IMR-90 (cell line): ENCODE measurements around the gene RAB8A. TPM values are rescaled to one million over a fixed set of nuclear protein-coding genes. Genes with fewer than 3 reads are reported as not detected.

Experiments used
- ATAC-seq: fragments of 200-7000 bp; cut with Tn5 transposase; 2 replicates; pipeline ENCODE4 v1.9.1; 2020; ENCODE audit warnings: low read depth, mild to moderate bottlenecking, moderate library complexity
- BruUV-seq: library from RNA; stranded (reverse); fragments of 400-500 nt; replicated peaks from 2 replicates; lab custom pipeline; 2021; lab: Mats Ljungman, UMichigan
- CTCF ChIA-PET: fragments of 300-600 bp; formaldehyde crosslinking; extraction: SDS; loops from one replicate; lab custom pipeline; 2021; ENCODE audit warnings: antibody characterized with exemption; lab: Yijun Ruan, JAX
- POLR2A ChIA-PET: fragments of 300-600 bp; sonication (Branson Sonifier 250); formaldehyde crosslinking; loops from one replicate; lab custom pipeline; 2022; ENCODE audit warnings: antibody characterized with exemption; ENCODE audit not compliant: unreplicated experiment; lab: Charles Lee
- DNase-seq: peaks from one replicate; pipeline ENCODE4 v3.0.0; 2013
- H2AFZ ChIP-seq: replicated peaks from 2 replicates; pipeline ENCODE3; 2013; ENCODE audit warnings: low read length, mild to moderate bottlenecking; ENCODE audit not compliant: poor library complexity
- H2AK5ac ChIP-seq: 2 replicates; pipeline ENCODE4 v1.6.1; 2013; ENCODE audit warnings: low read depth, low read length, inconsistent platforms
- H2AK9ac ChIP-seq: replicated peaks from 2 replicates; pipeline ENCODE3; 2013; ENCODE audit warnings: mild to moderate bottlenecking, low read depth, low read length, moderate library complexity; ENCODE audit not compliant: poor library complexity
- H2BK120ac ChIP-seq: 2 replicates; pipeline ENCODE4 v1.6.1; 2013; ENCODE audit warnings: low read depth, low read length, inconsistent platforms
- H2BK15ac ChIP-seq: 3 replicates; pipeline ENCODE4 v1.6.1; 2013; ENCODE audit warnings: low read depth, low read length, inconsistent platforms
- H2BK20ac ChIP-seq: 2 replicates; pipeline ENCODE4 v1.6.1; 2013; ENCODE audit warnings: low read depth, mild to moderate bottlenecking, inconsistent platforms, low read length, moderate library complexity
- H2BK5ac ChIP-seq: 2 replicates; pipeline ENCODE4 v1.6.1; 2013; ENCODE audit warnings: mild to moderate bottlenecking, low read depth, low read length, inconsistent platforms; ENCODE audit not compliant: poor library complexity, severe bottlenecking
- H3K14ac ChIP-seq: replicated peaks from 2 replicates; pipeline ENCODE4 v1.6.1; 2013; ENCODE audit warnings: low read depth, low read length, inconsistent platforms
- H3K18ac ChIP-seq: 2 replicates; pipeline ENCODE4 v1.6.1; 2013; ENCODE audit warnings: low read depth, low read length, control low read depth
- H3K23ac ChIP-seq: 2 replicates; pipeline ENCODE4 v1.6.1; 2013; ENCODE audit warnings: low read depth, low read length, inconsistent platforms
- H3K27ac ChIP-seq: 2 replicates; pipeline ENCODE4 v1.5.1; 2013; ENCODE audit warnings: mild to moderate bottlenecking, control low read depth, low read length; ENCODE audit not compliant: insufficient read depth
- H3K27me3 ChIP-seq: 2 replicates; pipeline ENCODE4 v1.6.1; 2013; ENCODE audit warnings: low read length; ENCODE audit not compliant: control insufficient read depth, insufficient read depth
- H3K36me3 ChIP-seq: 2 replicates; pipeline ENCODE4 v1.6.1; 2013; ENCODE audit warnings: low read length, mixed read lengths; ENCODE audit not compliant: control insufficient read depth, insufficient read depth
- H3K4ac ChIP-seq: 2 replicates; pipeline ENCODE4 v1.6.1; 2013; ENCODE audit warnings: low read depth, low read length, inconsistent platforms
- H3K4me1 ChIP-seq: 2 replicates; pipeline ENCODE4 v1.6.1; 2013; ENCODE audit warnings: low read length, mixed read lengths; ENCODE audit not compliant: control insufficient read depth, insufficient read depth
- H3K4me2 ChIP-seq: 2 replicates; pipeline ENCODE4 v1.6.1; 2013; ENCODE audit warnings: low read depth, mild to moderate bottlenecking, control low read depth, low read length, moderate library complexity
- H3K4me3 ChIP-seq: 2 replicates; pipeline ENCODE4 v1.5.1; 2013; ENCODE audit warnings: low read depth, mild to moderate bottlenecking, control low read depth, low read length, moderate library complexity; ENCODE audit not compliant: insufficient read depth
- H3K56ac ChIP-seq: 2 replicates; pipeline ENCODE4 v1.6.1; 2013; ENCODE audit warnings: low read length, inconsistent platforms; ENCODE audit not compliant: insufficient read depth; ENCODE audit errors: extremely low read depth
- H3K79me1 ChIP-seq, 2 experiments: 2 replicates each; pipeline ENCODE4 v1.6.1; 2013; ENCODE audit warnings: low read length in 2 of 2, inconsistent platforms in 1 of 2, low read depth in 1 of 2
- H3K9ac ChIP-seq: 2 replicates; pipeline ENCODE4 v1.6.1; 2013; ENCODE audit warnings: low read depth, low read length, control low read depth
- H3K9me1 ChIP-seq: 2 replicates; pipeline ENCODE4 v1.6.1; 2013; ENCODE audit warnings: low read length, inconsistent platforms; ENCODE audit not compliant: insufficient read depth
- H3K9me3 ChIP-seq: 2 replicates; pipeline ENCODE4 v1.6.1; 2013; ENCODE audit warnings: low read length; ENCODE audit not compliant: control insufficient read depth, insufficient read depth
- H4K20me1 ChIP-seq: 2 replicates; pipeline ENCODE4 v1.6.1; 2013; ENCODE audit warnings: low read length, inconsistent platforms; ENCODE audit not compliant: insufficient read depth
- H4K5ac ChIP-seq: 2 replicates; pipeline ENCODE4 v1.6.1; 2013; ENCODE audit warnings: mild to moderate bottlenecking, low read depth, low read length, control low read depth
- H4K8ac ChIP-seq, 2 experiments: 2 replicates each; pipeline ENCODE4 v1.6.1; 2013; ENCODE audit warnings: low read depth in 2 of 2, low read length in 2 of 2, control low read depth in 1 of 2, inconsistent platforms in 1 of 2
- H4K91ac ChIP-seq: 2 replicates; pipeline ENCODE4 v1.6.1; 2013; ENCODE audit warnings: low read depth, low read length, inconsistent platforms; ENCODE audit not compliant: insufficient read depth
- BHLHE40 ChIP-seq: fragments of 150-350 bp; IDR thresholded peaks from 2 replicates; pipeline ENCODE4 v1.6.1; 2016; ENCODE audit warnings: mild to moderate bottlenecking, low read depth, low read length
- CEBPB ChIP-seq: IDR thresholded peaks from 2 replicates; pipeline ENCODE4 v1.6.1; 2012; ENCODE audit warnings: low read depth, low read length, improper control_type of control experiment
- ELK1 ChIP-seq: fragments of 150-350 bp; IDR thresholded peaks from 2 replicates; pipeline ENCODE4 v1.6.1; 2016; ENCODE audit warnings: low read depth, mild to moderate bottlenecking, low read length, moderate library complexity, borderline replicate concordance
- FOS ChIP-seq: fragments of 150-350 bp; IDR thresholded peaks from 2 replicates; pipeline ENCODE4 v1.6.1; 2016; ENCODE audit warnings: low read depth, low read length
- MAFK ChIP-seq: IDR thresholded peaks from 2 replicates; pipeline ENCODE4 v1.6.1; 2012; ENCODE audit warnings: low read depth, low read length, improper control_type of control experiment
- MAZ ChIP-seq: IDR thresholded peaks from 2 replicates; pipeline ENCODE4 v1.6.1; 2012; ENCODE audit warnings: low read depth, mild to moderate bottlenecking, low read length, improper control_type of control experiment, moderate library complexity, borderline replicate concordance
- MXI1 ChIP-seq: IDR thresholded peaks from 2 replicates; pipeline ENCODE4 v1.6.1; 2012; ENCODE audit warnings: low read depth, mild to moderate bottlenecking, low read length, moderate library complexity, borderline replicate concordance
- NFE2L2 ChIP-seq: fragments of 150-350 bp; IDR thresholded peaks from 2 replicates; pipeline ENCODE4 v1.6.1; 2016; ENCODE audit warnings: low read depth, mild to moderate bottlenecking, low read length
- POLR2A ChIP-seq: IDR thresholded peaks from 2 replicates; pipeline ENCODE4 v1.6.1; 2012; ENCODE audit warnings: mild to moderate bottlenecking, low read depth, low read length
- RAD21 ChIP-seq: IDR thresholded peaks from 2 replicates; pipeline ENCODE4 v1.6.1; 2012; ENCODE audit warnings: low read length, improper control_type of control experiment
- RCOR1 ChIP-seq: IDR thresholded peaks from 2 replicates; pipeline ENCODE4 v1.6.1; 2012; ENCODE audit warnings: mild to moderate bottlenecking, low read length, improper control_type of control experiment; ENCODE audit not compliant: insufficient replicate concordance
- RFX5 ChIP-seq: IDR thresholded peaks from 2 replicates; pipeline ENCODE4 v1.8.0; 2012; ENCODE audit warnings: low read depth, mild to moderate bottlenecking, low read length, moderate library complexity
- SMC3 ChIP-seq: fragments of 150-350 bp; IDR thresholded peaks from 2 replicates; pipeline ENCODE4 v1.6.1; 2016; ENCODE audit warnings: low read depth, mild to moderate bottlenecking, antibody characterized with exemption, low read length, moderate library complexity
- WGBS, 2 experiments: methylation state at CpG; one replicate each; pipeline versions ENCODE4 v1.1.5 to v1.1.7; 2013; ENCODE audit warnings: missing lambda C conversion rate in 2 of 2; ENCODE audit not compliant: insufficient read length in 1 of 2; ENCODE audit errors: extremely low coverage in 2 of 2; 5-methylcytosine and 5-hydroxymethylcytosine counted together
- dilution Hi-C: fragments of 300-500 bp; cut with HindIII; formaldehyde crosslinking; loops from one replicate; pipeline ENCODE4 v1.14.3; 2018; ENCODE audit warnings: low sequenced_read_pairs; ENCODE audit not compliant: unreplicated experiment
- in situ Hi-C: fragments of 300-500 bp; cut with MboI; formaldehyde crosslinking; loops from 3 replicates; pipeline ENCODE4 v1.14.3; 2019; ENCODE audit warnings: low sequenced_read_pairs, inconsistent platforms, mixed read lengths
- intact Hi-C: fragments of 100-400 bp; cut with micrococcal nuclease; formaldehyde crosslinking; loops from 2 replicates; pipeline ENCODE4 v1.10.0; 2022
- polyA plus RNA-seq, 3 experiments: library from polyadenylated mRNA; depleted of rRNA; stranded (reverse); fragments of >200 nt; gene quantifications; 2 replicates each; pipeline ENCODE4 v1.2.3, GENCODE V29; 2012; ENCODE audit warnings: low replicate concordance in 1 of 3
- total RNA-seq: library from RNA; depleted of rRNA; stranded (reverse); fragments of >200 nt; gene quantifications from 2 replicates; pipeline ENCODE4 v1.2.3, GENCODE V29; 2012
- TF ChIP-seq, protein P1 (sequence below): fragments of 150-350 bp; IDR thresholded peaks from 2 replicates; pipeline ENCODE4 v1.6.1; 2017; ENCODE audit warnings: mild to moderate bottlenecking, antibody characterized with exemption, low read length, low read depth
- TF ChIP-seq, protein P2 (sequence below): conservative IDR thresholded peaks from 2 replicates; pipeline ENCODE4 v1.5.1; 2012; ENCODE audit warnings: mild to moderate bottlenecking, low read depth, low read length, improper control_type of control experiment

RAB8A gene
- total and polyA plus RNA-seq, 2 of the 4 experiments (the other 2 are of a cell fraction), result 64.5 to 135 TPM

DNA sequence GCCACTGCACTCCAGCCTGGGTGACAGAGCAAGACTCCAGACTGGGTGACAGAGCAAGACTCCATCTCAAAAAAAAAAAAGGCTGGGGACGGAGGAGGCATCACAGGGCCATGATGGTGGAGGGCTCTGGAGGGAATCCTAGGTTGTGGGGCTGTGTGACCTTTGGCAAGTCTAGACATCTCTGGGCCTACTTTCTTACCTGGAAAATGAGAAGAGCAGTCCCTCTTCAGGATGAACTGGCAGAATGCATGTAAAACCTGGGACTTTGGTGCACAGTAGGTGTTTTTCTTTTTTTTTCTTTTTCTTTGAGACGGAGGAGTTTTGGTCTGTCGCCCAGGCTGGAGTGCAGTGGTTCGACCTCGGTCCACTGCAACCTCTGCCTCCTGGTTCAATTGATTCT lies 48.0 kb downstream of the RAB8A start:
- Histone ChIP-seq H2BK5ac (no peak overlapping the region), H2AK5ac (no peak overlapping the region), H3K27me3 (peaks cover 4% of the 10 kb centered on the region; the same call in 1 of the 2 replicates), H3K18ac (no peak overlapping the region), H2BK20ac (no peak overlapping the region), H3K4me1 (peaks cover 8% of the 10 kb centered on the region), H2AK9ac (no peak overlapping the region), H3K27ac (no peak overlapping the region), H3K79me1 (no peaks in the 10 kb centered on the region), H3K9me3 (no peaks in the 10 kb centered on the region), H3K9ac (no peak overlapping the region), H3K4me3 (no peak overlapping the region), H3K4me2 (no peak overlapping the region), H2AFZ (no peak overlapping the region), H3K9me1 (peaks cover 8% of the 10 kb centered on the region), H3K56ac (no peak overlapping the region), H4K5ac (no peak overlapping the region), H2BK15ac (no peak overlapping the region), H3K4ac (no peak overlapping the region), H4K20me1 (no peaks in the 10 kb centered on the region), H2BK120ac (no peak overlapping the region), H3K23ac (no peak overlapping the region), H3K36me3 (no peaks in the 10 kb centered on the region), H3K14ac (no peak overlapping the region), H4K91ac (no peak overlapping the region), H4K8ac (no peak overlapping the region)
- no CpG with 5 or more reads among the region's 5 CpGs for WGBS, 2 experiments
- ChIA-PET POLR2A (no interaction called here), CTCF (no interaction called here)
- in situ Hi-C loops, result no loop called here
- no peak for ATAC-seq
- no peak for TF ChIP-seq ELK1
- no peak for TF ChIP-seq RCOR1
- TF ChIP-seq POLR2A, result no peak
- no peak for TF ChIP-seq MAFK
- no peak for TF ChIP-seq SMC3
- no peak for TF ChIP-seq CEBPB
- TF ChIP-seq MXI1, result no peak
- TF ChIP-seq BHLHE40, result no peak
- TF ChIP-seq FOS, result no peak
- TF ChIP-seq, protein P1, sequence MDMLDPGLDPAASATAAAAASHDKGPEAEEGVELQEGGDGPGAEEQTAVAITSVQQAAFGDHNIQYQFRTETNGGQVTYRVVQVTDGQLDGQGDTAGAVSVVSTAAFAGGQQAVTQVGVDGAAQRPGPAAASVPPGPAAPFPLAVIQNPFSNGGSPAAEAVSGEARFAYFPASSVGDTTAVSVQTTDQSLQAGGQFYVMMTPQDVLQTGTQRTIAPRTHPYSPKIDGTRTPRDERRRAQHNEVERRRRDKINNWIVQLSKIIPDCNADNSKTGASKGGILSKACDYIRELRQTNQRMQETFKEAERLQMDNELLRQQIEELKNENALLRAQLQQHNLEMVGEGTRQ, result no peak
- no peak for TF ChIP-seq MAZ
- TF ChIP-seq NFE2L2, result no peak
- TF ChIP-seq, protein P2, sequence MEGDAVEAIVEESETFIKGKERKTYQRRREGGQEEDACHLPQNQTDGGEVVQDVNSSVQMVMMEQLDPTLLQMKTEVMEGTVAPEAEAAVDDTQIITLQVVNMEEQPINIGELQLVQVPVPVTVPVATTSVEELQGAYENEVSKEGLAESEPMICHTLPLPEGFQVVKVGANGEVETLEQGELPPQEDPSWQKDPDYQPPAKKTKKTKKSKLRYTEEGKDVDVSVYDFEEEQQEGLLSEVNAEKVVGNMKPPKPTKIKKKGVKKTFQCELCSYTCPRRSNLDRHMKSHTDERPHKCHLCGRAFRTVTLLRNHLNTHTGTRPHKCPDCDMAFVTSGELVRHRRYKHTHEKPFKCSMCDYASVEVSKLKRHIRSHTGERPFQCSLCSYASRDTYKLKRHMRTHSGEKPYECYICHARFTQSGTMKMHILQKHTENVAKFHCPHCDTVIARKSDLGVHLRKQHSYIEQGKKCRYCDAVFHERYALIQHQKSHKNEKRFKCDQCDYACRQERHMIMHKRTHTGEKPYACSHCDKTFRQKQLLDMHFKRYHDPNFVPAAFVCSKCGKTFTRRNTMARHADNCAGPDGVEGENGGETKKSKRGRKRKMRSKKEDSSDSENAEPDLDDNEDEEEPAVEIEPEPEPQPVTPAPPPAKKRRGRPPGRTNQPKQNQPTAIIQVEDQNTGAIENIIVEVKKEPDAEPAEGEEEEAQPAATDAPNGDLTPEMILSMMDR, result no peak
- no peak for TF ChIP-seq RAD21
- no peak for TF ChIP-seq RFX5
- no TSS peak for BruUV-seq
- DNase-seq, result no peak
- dilution Hi-C loops, result no loop called here
- intact Hi-C loops, result no loop called here
